Duodenal mucosa (tissue), 2 donors: Measurements from ENCODE around the gene DISP2.
A peak's percentile ranks its signal among the peaks of the same experiment; 100 is the strongest.

Experiments
- H3K27ac ChIP-seq: one replicate; pipeline ENCODE4 v1.7.0; 2013; ENCODE audit warnings: low read depth, low read length
- H3K27me3 ChIP-seq, 2 donors: one replicate each; pipeline ENCODE4 v1.7.0; 2013; ENCODE audit warnings: low read length in 2 of 2, control low read depth in 1 of 2; ENCODE audit not compliant: insufficient read depth in 2 of 2, control insufficient read depth in 1 of 2
- H3K36me3 ChIP-seq, 2 donors: one replicate each; pipeline ENCODE4 v1.7.0; 2013; ENCODE audit warnings: low read length in 2 of 2, control low read depth in 1 of 2; ENCODE audit not compliant: insufficient read depth in 2 of 2, control insufficient read depth in 1 of 2
- H3K4me1 ChIP-seq, 2 donors: one replicate each; pipeline ENCODE4 v1.7.0; 2013; ENCODE audit warnings: low read length in 2 of 2, control low read depth in 1 of 2; ENCODE audit not compliant: insufficient read depth in 2 of 2, control insufficient read depth in 1 of 2
- H3K4me3 ChIP-seq, 2 donors: one replicate each; pipeline ENCODE4 v1.7.0; 2013; ENCODE audit warnings: low read length in 2 of 2, low read depth in 1 of 2
- H3K9ac ChIP-seq, 2 donors: one replicate each; pipeline ENCODE4 v1.7.0; 2013; ENCODE audit warnings: low read length in 2 of 2, low read depth in 1 of 2
- H3K9me3 ChIP-seq, 2 donors: one replicate each; pipeline ENCODE4 v1.7.0; 2013; ENCODE audit warnings: low read length in 2 of 2, control low read depth in 1 of 2; ENCODE audit not compliant: control insufficient read depth in 1 of 2

Gene DISP2

DNA sequence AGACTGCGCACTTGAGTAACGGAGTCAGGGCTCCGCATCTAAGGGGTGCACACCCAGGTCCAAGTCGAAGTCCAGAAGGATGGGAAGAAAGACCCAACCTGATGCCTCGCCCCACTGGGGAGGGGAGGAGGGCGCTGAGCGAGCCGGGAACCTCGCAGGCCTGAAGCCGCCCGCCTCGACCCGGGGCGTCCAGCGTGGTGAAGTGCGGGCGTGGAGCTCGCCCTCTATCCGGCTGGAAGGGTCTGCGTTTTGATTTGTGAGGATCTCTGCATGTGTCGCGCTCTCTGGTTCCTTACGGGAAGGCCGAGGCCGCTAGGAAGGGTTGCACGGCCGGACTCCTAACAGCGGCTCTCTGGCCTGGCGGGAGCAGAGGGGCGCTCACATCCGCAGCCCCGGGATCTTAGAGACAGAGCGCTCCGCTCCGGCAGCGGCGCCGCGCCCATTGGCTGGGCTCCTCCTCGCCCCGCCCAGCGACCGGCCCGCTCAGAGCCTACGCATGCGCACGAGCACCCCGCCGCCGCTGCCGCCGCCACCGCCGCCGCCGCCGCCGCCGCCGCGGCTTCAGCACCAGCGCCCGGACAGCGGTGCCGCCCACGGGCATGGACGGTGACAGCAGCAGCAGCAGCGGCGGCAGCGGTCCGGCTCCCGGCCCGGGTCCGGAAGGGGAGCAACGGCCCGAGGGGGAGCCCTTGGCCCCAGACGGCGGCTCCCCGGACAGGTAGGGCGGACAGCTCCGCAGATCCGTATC lies at the start of gene DISP2:
Gene DISP2, plus strand, starts transcription at position 497 of the 748 bp plus-strand sequence. Its CDS starts 103 bp downstream, at position 600.
- Histone ChIP-seq H3K27me3 (no peaks in the 10 kb centered on the region), H3K9ac (peak within 1 kb of the TSS in 1 of 2 donors; percentile 35), H3K4me1 (peaks cover 39 to 41% of the 10 kb centered on the region in 2 donors), H3K4me3 (peak within 1 kb of the TSS; percentile 53 to 60), H3K36me3 (peaks cover 15 to 27% of the 10 kb centered on the region in 2 donors), H3K27ac (no peak within 1 kb of the TSS), H3K9me3 (no peaks in the 10 kb centered on the region)

- H3K4me3 ChIP-seq = no peak overlapping the region
Measured at GRCh38 chr15:40309344-40309862, 48.6 kb upstream of the DISP2 start.

GRCh38 chr15:40310001-40310959 lies 47.7 kb upstream of the DISP2 start:
- H3K27me3 ChIP-seq = peaks cover 0 to 9% of the 10 kb centered on the region in 2 donors

More at GRCh38 chr15:40309344-40309862, 48.6 kb upstream of the DISP2 start:
- Histone ChIP-seq H3K36me3 (no peaks in the 10 kb centered on the region), H3K4me1 (peaks cover 0 to 17% of the 10 kb centered on the region in 2 donors), H3K27me3 (peaks cover 0 to 4% of the 10 kb centered on the region in 2 donors), H3K27ac (no peak overlapping the region), H3K9me3 (no peaks in the 10 kb centered on the region), H3K9ac (no peak overlapping the region)

GRCh38 chr15:40310993-40311392 lies 47.0 kb upstream of the DISP2 start:
- H3K4me1 ChIP-seq = peaks cover 0 to 12% of the 10 kb centered on the region in 2 donors
- no peaks in the 10 kb centered on the region for H3K9me3 ChIP-seq
- no peak overlapping the region for H3K9ac ChIP-seq
- no peaks in the 10 kb centered on the region for H3K36me3 ChIP-seq
- H3K27ac ChIP-seq = no peak overlapping the region
- H3K4me3 ChIP-seq = no peak overlapping the region
- H3K27me3 ChIP-seq = peaks cover 2 to 14% of the 10 kb centered on the region in 2 donors

More at GRCh38 chr15:40310001-40310959, 47.7 kb upstream of the DISP2 start:
- Histone ChIP-seq H3K27ac (no peak overlapping the region), H3K4me3 (no peak overlapping the region), H3K4me1 (peaks cover 0 to 17% of the 10 kb centered on the region in 2 donors), H3K9ac (no peak overlapping the region), H3K9me3 (no peaks in the 10 kb centered on the region), H3K36me3 (no peaks in the 10 kb centered on the region)

GRCh38 chr15:40312370-40313158 lies 45.5 kb upstream of the DISP2 start:
- no peaks in the 10 kb centered on the region for H3K36me3 ChIP-seq
- H3K9ac ChIP-seq = no peak overlapping the region
- peaks cover 6 to 14% of the 10 kb centered on the region in 2 donors for H3K27me3 ChIP-seq
- no peak overlapping the region for H3K27ac ChIP-seq
- no peaks in the 10 kb centered on the region for H3K9me3 ChIP-seq
- H3K4me1 ChIP-seq = peaks cover 0 to 6% of the 10 kb centered on the region in 2 donors
- no peak overlapping the region for H3K4me3 ChIP-seq

- Histone ChIP-seq H3K27me3 (peaks cover 6 to 14% of the 10 kb centered on the region in 2 donors), H3K4me1 (peaks cover 0 to 4% of the 10 kb centered on the region in 2 donors), H3K36me3 (no peaks in the 10 kb centered on the region), H3K4me3 (no peak overlapping the region), H3K9me3 (no peaks in the 10 kb centered on the region), H3K27ac (no peak overlapping the region), H3K9ac (no peak overlapping the region)
Measured at GRCh38 chr15:40313531-40314398, 44.3 kb upstream of the DISP2 start.

DNA sequence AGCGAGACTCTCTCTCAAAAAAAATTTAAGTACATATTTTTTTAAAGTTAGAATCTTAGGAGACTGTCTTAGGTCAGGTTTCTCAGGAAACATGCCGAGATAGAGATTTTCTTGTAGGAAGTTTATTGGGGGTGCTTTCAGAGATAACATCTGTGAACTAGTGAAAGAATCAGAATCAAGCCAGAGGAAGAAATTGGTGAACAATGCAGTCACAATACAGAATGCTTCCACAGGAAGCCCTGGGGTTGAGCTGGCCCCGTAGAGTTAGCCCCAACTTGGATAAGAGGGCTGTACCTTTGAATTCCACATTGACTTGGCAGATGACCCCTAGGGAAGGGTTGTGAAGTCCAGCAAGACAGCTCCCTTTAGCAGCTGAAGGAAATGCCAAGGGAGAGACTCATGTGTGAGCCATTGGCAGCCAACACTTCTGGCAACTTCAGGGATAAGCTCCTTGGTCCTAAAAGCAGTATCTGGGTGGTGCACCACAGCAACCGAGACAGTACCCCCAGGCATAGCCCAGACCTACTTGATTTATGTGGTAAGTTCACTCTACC lies 43.2 kb upstream of the DISP2 start:
- H3K9ac ChIP-seq = no peak overlapping the region
- H3K4me1 ChIP-seq = no peaks in the 10 kb centered on the region
- H3K27ac ChIP-seq = no peak overlapping the region
- H3K9me3 ChIP-seq = no peaks in the 10 kb centered on the region
- peaks cover 6 to 14% of the 10 kb centered on the region in 2 donors for H3K27me3 ChIP-seq
- no peaks in the 10 kb centered on the region for H3K36me3 ChIP-seq
- H3K4me3 ChIP-seq = no peak overlapping the region

DNA sequence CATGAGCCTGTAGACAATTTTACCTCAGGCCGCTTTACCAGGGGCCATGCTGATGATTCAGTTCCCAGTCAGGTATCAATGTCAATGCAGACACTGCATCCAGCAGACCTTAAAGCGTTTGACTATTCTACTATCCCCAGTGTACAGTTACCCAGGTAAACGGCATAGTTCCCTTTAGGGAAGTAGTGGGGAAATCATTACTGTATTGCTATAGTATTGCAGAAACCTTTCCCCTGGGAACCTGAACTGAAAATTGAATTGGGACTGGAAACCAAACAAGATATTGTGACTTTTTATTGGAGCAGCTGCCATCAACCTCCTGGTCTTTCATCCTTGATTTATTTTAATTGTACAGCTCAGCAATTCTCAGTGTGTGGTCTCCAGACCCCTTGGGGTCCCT lies 41.1 kb upstream of the DISP2 start:
- no peaks in the 10 kb centered on the region for H3K36me3 ChIP-seq
- peaks cover 6 to 10% of the 10 kb centered on the region in 2 donors for H3K27me3 ChIP-seq
- H3K9me3 ChIP-seq = no peaks in the 10 kb centered on the region
- H3K4me3 ChIP-seq = no peak overlapping the region
- no peaks in the 10 kb centered on the region for H3K4me1 ChIP-seq
- H3K27ac ChIP-seq = no peak overlapping the region
- H3K9ac ChIP-seq = no peak overlapping the region
